ENCODE results near the gene PIH1D1.
A peak's percentile ranks its signal among the peaks of the same experiment; 100 is the strongest.

Gene PIH1D1

GRCh38 chr19:49432141-49433073 lies 19.2 kb downstream of the PIH1D1 start:
- DNase-seq, result no peak

- no peak for DNase-seq
Measured at GRCh38 chr19:49431330-49431749, 20.3 kb downstream of the PIH1D1 start.

- no peak for DNase-seq
Measured at GRCh38 chr19:49430678-49431329, 20.8 kb downstream of the PIH1D1 start.

- DNase-seq, result no peak
Measured at GRCh38 chr19:49430172-49430677, 21.4 kb downstream of the PIH1D1 start.

- DNase-seq, result no peak
Measured at GRCh38 chr19:49428547-49429451, 22.8 kb downstream of the PIH1D1 start.

- DNase-seq, result no peak
Measured at GRCh38 chr19:49427855-49428546, 23.6 kb downstream of the PIH1D1 start.

- no peak for DNase-seq
Measured at GRCh38 chr19:49427339-49427738, 24.3 kb downstream of the PIH1D1 start.

- DNase-seq, result no peak
Measured at GRCh38 chr19:49425922-49426592, 25.6 kb downstream of the PIH1D1 start.

GRCh38 chr19:49425178-49425577 lies 26.4 kb downstream of the PIH1D1 start, which contains the start of gene GFY:
GFY (plus strand) TSS chr19:49425388; CDS start chr19:49426431, 1,043 bp downstream.
- DNase-seq, result no peak

GRCh38 chr19:49423985-49424303 lies 27.7 kb downstream of the PIH1D1 start:
- DNase-seq, result no peak

GRCh38 chr19:49423071-49423984 lies 28.3 kb downstream of the PIH1D1 start, which contains the start of gene PTH2:
PTH2 (minus strand) TSS chr19:49423441; CDS start chr19:49423339, 102 bp downstream.
- no peak for DNase-seq

- peak; percentile 5 for DNase-seq
Measured at GRCh38 chr19:49422407-49423070, 29.1 kb downstream of the PIH1D1 start.

GRCh38 chr19:49421878-49422202 lies 29.8 kb downstream of the PIH1D1 start:
- DNase-seq, result no peak

- peak; percentile 60 for DNase-seq
Measured at GRCh38 chr19:49421039-49421877, 30.4 kb downstream of the PIH1D1 start.

- DNase-seq, result no peak
Measured at GRCh38 chr19:49420227-49420626, 31.4 kb downstream of the PIH1D1 start.

- DNase-seq, result no peak
Measured at GRCh38 chr19:49419173-49419572, 32.4 kb downstream of the PIH1D1 start.

GRCh38 chr19:49418511-49418910 lies 33.1 kb downstream of the PIH1D1 start:
- peak; percentile 9 for DNase-seq

- no peak for DNase-seq
Measured at GRCh38 chr19:49417088-49417487, 34.5 kb downstream of the PIH1D1 start.

GRCh38 chr19:49415810-49416200 lies 35.8 kb downstream of the PIH1D1 start:
- DNase-seq, result no peak
